Tibial nerve (tissue), 4 donors: ENCODE results near the gene UBE2D1.

Source experiments
- EP300 ChIP-seq, 2 donors: sonication (generic); formaldehyde crosslinking; IDR thresholded peaks; one replicate each; pipeline ENCODE4 v1.6.1; 2017; ENCODE audit warnings: antibody characterized with exemption in 2 of 2, mild to moderate bottlenecking in 1 of 2
- POLR2A ChIP-seq, 2 donors: fragments of 450-650 bp; IDR thresholded peaks; one replicate each; pipeline ENCODE4 v1.6.1; 2017; ENCODE audit warnings: antibody characterized with exemption in 2 of 2, mild to moderate bottlenecking in 2 of 2, moderate library complexity in 2 of 2
- TF ChIP-seq, protein P1 (sequence below), 5 experiments: fragments of 200-600 bp in 3 of 5; fragments of 450-650 bp in 2 of 5; sonication (generic) in 3 of 5; IDR thresholded peaks; one replicate each; pipeline ENCODE4 v1.5.1; 2016 to 2019; ENCODE audit warnings: antibody characterized with exemption in 5 of 5, mild to moderate bottlenecking in 3 of 5, moderate library complexity in 2 of 5

DNA sequence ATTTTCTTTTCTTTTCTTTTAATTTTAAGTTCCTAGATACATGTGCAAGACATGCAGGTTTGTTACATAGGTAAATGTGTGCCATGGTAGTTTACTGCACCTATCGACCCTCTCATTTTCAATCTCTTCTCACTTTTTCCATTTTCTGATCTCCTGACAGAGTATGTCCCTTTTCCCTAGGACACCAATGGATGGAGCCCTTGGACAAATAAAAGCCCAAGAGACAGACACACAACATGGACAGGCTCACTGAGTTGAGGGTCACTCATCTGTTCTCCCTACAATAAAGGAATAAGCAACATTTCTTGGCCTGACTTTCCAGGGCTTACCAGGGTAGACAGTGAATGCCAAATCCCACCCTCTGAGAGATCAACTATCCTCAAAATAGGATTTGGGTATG, 15.2 kb upstream of the UBE2D1 start:
- TF ChIP-seq, protein P1, sequence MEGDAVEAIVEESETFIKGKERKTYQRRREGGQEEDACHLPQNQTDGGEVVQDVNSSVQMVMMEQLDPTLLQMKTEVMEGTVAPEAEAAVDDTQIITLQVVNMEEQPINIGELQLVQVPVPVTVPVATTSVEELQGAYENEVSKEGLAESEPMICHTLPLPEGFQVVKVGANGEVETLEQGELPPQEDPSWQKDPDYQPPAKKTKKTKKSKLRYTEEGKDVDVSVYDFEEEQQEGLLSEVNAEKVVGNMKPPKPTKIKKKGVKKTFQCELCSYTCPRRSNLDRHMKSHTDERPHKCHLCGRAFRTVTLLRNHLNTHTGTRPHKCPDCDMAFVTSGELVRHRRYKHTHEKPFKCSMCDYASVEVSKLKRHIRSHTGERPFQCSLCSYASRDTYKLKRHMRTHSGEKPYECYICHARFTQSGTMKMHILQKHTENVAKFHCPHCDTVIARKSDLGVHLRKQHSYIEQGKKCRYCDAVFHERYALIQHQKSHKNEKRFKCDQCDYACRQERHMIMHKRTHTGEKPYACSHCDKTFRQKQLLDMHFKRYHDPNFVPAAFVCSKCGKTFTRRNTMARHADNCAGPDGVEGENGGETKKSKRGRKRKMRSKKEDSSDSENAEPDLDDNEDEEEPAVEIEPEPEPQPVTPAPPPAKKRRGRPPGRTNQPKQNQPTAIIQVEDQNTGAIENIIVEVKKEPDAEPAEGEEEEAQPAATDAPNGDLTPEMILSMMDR (IDR thresholded peaks at IDR 0.05) = no peak
- TF ChIP-seq POLR2A (IDR thresholded peaks at IDR 0.05) (no peak), EP300 (IDR thresholded peaks at IDR 0.05) (no peak)
